GM21447 (cell line): ENCODE measurements around the gene STIM2.
"Not testable (repeated sequence)": the region's sequence is repeated elsewhere in the genome, so short reads cannot be mapped to it uniquely, and the experiment has no call there.

ENCODE experiments used
- ATAC-seq: cut with Tn5 transposase; IDR thresholded peaks from one replicate; pipeline ENCODE4 v1.9.1; 2021; ENCODE audit not compliant: unreplicated experiment

STIM2 gene

GRCh38 chr4:26860157-26860921 lies at the start of gene STIM2:
TSS of gene STIM2 (plus strand) at chr4:26860841.
- ATAC-seq, result peak; percentile 61

- ATAC-seq, result not testable (repeated sequence)
Observed at GRCh38 chr4:26811571-26811970, 49.1 kb upstream of the STIM2 start.

- ATAC-seq, result no peak
Observed at GRCh38 chr4:26812049-26812714, 48.5 kb upstream of the STIM2 start.

GRCh38 chr4:26813698-26814097 lies 46.9 kb upstream of the STIM2 start:
- ATAC-seq, result no peak

- ATAC-seq, result no peak
Observed at GRCh38 chr4:26815199-26815598, 45.4 kb upstream of the STIM2 start.

- no peak for ATAC-seq
Observed at GRCh38 chr4:26815706-26816105, 44.9 kb upstream of the STIM2 start.

GRCh38 chr4:26819026-26819425 lies 41.6 kb upstream of the STIM2 start:
- no peak for ATAC-seq

GRCh38 chr4:26819478-26820095 lies 41.1 kb upstream of the STIM2 start:
- no peak for ATAC-seq

GRCh38 chr4:26820346-26820745 lies 40.3 kb upstream of the STIM2 start:
- ATAC-seq, result no peak

GRCh38 chr4:26821031-26821430 lies 39.6 kb upstream of the STIM2 start:
- ATAC-seq, result no peak

GRCh38 chr4:26821677-26822503 lies 38.8 kb upstream of the STIM2 start:
- ATAC-seq, result no peak

GRCh38 chr4:26822546-26822945 lies 38.1 kb upstream of the STIM2 start:
- peak; percentile 52 for ATAC-seq

GRCh38 chr4:26822974-26823373 lies 37.7 kb upstream of the STIM2 start:
- ATAC-seq, result not testable (repeated sequence)

- no peak for ATAC-seq
Observed at GRCh38 chr4:26823583-26823982, 37.1 kb upstream of the STIM2 start.

GRCh38 chr4:26824667-26825066 lies 36.0 kb upstream of the STIM2 start:
- no peak for ATAC-seq

GRCh38 chr4:26826721-26827120 lies 33.9 kb upstream of the STIM2 start:
- ATAC-seq, result peak; percentile 91

GRCh38 chr4:26827336-26827735 lies 33.3 kb upstream of the STIM2 start:
- ATAC-seq, result not testable (repeated sequence)

GRCh38 chr4:26827798-26828197 lies 32.8 kb upstream of the STIM2 start:
- no peak for ATAC-seq

GRCh38 chr4:26829018-26829417 lies 31.6 kb upstream of the STIM2 start:
- no peak for ATAC-seq

GRCh38 chr4:26830033-26830432 lies 30.6 kb upstream of the STIM2 start:
- ATAC-seq, result no peak

- no peak for ATAC-seq
Observed at GRCh38 chr4:26830701-26831100, 29.9 kb upstream of the STIM2 start.
